Stimulated activated naive CD8-positive, alpha-beta T cell treated with anti-CD3 and anti-CD28 coated beads, Interleukin-15, Interleukin-2, amounts not matched to agents 100 U/mL and 50 U/mL, for 24 hours (primary cell): ENCODE data around the gene SLC25A33.
A peak's percentile ranks its signal among the peaks of the same experiment; 100 is the strongest.

Experiments used
- ATAC-seq: fragments of 150-1000 bp; cut with Tn5 transposase; one replicate; pipeline ENCODE4 v1.10.0; 2021
- DNase-seq: peaks from one replicate; pipeline ENCODE4 v3.0.0; 2021

SLC25A33 gene

DNA sequence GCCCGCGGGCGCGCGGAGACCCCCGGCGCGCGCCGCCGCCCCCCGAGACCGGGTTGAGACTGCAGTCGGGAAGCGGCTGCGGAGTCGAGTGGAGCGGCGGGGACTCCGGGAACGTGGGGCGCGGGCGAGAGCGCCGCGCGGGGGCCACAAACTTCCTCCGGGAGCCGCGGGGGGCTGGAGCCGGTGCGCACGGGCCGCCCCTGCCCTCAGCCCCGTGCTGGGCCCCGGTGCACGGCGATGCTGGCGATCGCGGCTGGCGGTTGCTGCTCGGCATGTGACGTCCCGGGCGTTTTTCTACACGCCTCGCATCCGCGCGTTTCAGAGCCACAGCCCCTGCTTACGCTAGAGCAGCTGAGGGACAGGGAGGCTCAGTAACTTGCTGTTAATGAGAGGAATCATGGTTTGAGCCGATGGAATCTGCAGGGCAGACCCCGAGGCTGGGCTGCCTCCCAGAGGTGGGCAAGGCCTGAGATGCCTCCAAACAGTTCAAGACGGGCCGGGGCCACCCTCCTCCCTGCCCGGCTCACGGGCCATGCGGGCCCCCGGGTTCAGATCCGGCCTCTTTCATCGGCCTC lies 50.0 kb downstream of the SLC25A33 start:
- peak; percentile 11 for ATAC-seq
- peak; percentile 58 for DNase-seq

- no peak for DNase-seq
- ATAC-seq = no peak
Observed at GRCh38 chr1:9589719-9590157, 50.5 kb downstream of the SLC25A33 start.

- no peak for DNase-seq
- no peak for ATAC-seq
Observed at GRCh38 chr1:9590201-9590600, 50.9 kb downstream of the SLC25A33 start.

DNA sequence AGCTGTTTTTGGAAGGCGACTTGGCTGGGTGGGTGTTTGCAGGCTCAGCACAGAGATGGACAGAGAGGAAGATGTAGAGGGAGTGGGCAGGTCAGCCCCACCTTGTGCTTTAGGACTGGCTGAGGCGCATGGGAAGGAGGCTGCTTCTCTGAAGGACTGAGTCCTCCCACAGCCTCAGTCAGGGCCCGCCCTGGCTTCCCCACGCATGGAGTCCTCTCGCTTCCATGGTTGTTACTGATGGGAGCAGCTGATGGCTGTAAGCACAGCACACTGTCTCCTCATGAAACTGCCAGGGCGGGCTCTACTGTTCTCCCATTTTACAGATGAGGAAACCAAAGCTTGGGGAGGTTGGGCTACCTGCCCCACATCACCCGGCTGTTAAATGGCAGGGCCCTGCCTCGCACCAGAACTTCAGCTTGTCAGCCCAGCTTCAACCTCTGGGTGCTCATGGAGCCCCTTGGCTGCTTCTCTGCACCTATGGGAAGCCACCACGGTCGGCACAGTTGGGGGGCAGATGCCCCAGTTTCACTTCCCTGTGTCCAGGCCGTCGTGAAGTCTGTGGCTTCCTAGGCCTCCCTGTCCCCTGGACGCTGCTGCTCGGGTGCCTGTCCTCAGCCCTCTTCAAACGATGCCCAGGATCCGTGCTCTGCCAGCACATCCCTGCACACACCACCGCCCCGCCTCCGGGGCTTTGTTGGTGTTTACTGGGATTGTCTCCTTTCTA lies 51.8 kb downstream of the SLC25A33 start:
- ATAC-seq (no peak), DNase-seq (no peak)

GRCh38 chr1:9591669-9592509 lies 52.6 kb downstream of the SLC25A33 start:
- DNase-seq (no peak), ATAC-seq (no peak)

DNA sequence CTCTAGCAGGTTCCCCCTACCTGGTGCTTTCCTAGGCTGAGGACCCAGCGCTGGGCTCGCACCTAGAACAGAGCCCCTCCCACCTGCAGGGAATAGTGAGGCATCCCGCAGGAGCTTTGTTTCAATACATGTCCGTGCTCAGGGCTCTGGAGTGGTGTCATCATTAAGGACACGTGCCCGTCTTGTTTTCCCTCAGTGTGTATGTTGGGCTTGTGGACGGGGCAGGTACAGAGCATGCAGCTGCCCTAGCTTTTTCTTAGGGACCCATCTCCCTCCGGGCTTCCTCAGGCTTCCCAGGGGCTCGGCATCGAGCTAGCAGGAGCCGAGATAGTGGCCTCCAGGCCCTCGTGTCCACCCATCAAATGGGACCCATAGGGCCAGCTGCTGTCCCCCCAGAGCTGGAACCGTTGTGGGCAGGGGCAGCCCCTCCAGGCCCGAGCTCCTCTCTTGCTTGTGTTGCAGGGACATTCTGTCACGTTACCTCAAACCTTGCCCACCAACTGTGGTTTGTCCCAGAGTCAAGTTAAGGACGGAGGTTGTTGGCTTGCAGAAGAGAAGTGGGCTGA lies 53.3 kb downstream of the SLC25A33 start:
- no peak for ATAC-seq
- no peak for DNase-seq

DNA sequence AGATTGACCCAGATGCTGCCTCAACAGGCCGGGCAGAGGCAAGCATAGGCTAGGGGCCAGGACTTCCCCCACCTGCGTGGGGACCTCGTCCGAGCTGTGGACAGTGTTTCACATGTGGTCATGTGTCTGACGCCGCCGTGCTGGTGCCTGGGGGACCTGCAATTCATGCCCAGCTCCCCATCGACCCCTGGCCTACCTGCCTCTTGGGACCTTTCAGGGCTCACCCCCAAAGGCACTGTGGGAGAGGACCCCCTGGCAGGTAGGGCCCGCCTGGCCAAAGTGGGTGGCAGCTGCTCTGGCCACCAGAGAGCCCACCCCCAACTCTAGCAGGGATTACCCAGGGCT lies 53.9 kb downstream of the SLC25A33 start:
- DNase-seq = no peak
- ATAC-seq = no peak

- peak; percentile 63 for DNase-seq
- peak; percentile 30 for ATAC-seq
Observed at GRCh38 chr1:9593492-9594465, 54.5 kb downstream of the SLC25A33 start.

DNA sequence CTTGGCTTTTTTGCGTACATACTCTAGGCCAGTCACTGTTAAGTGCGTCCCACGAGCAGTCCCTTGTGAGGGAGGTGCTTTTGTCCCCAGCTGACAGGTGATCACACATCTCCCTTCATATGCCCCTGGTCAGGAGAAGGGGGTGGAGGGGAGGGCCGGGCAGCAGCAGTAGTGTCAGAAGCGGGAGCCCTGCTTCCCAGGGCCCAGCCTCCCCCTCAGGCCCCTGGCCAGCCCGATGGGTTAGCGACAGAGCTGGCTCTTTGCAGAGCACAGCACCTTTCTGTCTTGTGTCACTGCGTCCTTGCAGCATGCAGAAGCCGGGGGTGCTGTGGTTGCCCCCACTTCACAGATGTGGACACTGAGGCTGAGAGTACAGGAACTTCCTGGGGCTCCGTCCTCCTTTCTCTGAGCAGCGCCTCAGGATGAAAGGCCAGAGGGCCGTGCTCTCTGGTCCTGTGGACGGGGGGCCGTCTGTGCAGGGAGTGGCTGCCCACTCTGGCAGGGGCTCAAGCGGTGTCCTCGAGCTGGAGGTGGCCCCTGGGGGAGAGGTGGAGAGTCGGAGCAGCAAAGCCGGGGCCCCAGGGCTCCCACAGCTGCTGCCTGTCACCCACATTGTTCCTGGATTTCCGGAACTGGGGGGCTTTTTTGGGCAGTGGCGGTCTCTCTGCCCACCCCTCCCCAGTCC lies 55.3 kb downstream of the SLC25A33 start:
- DNase-seq (no peak), ATAC-seq (no peak)

DNA sequence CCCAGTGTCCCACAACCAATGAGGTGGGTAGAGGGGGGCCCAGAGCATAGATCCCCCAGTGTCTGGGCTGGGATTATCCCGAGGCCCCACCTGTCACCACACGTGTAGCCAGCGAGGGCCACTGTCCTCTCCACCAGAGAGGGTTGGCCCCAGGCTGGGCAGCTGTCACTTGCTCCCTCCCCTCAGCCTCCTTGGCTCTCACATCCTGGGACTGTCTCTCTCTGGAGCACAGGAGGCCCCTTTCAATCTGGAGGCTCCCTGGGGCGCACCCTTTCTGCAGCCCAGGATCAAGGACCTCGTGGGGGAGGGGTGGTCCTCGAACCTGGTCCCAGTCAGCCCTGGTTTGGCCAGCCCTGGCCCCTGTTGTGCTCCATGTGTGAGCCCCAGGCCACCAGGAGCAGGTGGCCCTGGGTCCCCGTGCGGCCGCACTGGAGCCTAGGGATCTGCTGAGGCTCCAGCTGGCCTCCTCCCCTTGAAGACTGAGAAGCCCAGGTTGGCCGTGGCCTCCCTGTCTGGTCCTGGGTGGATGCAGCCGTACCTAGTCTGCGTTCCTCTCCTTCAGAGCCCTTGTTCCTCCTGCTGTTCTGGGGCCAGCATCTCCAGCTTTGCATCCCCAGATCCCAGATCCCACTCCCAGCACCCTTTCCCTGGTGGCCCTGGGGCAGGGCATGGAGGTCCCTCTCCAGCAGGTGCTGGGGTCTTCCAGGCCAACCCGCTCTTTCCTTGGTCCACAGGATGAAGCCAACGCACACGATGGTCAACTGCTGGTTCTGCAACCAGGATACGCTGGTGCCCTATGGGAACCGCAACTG lies 56.1 kb downstream of the SLC25A33 start:
- no peak for ATAC-seq
- no peak for DNase-seq

GRCh38 chr1:9595968-9596340 lies 56.7 kb downstream of the SLC25A33 start:
- no peak for DNase-seq
- no peak for ATAC-seq

DNA sequence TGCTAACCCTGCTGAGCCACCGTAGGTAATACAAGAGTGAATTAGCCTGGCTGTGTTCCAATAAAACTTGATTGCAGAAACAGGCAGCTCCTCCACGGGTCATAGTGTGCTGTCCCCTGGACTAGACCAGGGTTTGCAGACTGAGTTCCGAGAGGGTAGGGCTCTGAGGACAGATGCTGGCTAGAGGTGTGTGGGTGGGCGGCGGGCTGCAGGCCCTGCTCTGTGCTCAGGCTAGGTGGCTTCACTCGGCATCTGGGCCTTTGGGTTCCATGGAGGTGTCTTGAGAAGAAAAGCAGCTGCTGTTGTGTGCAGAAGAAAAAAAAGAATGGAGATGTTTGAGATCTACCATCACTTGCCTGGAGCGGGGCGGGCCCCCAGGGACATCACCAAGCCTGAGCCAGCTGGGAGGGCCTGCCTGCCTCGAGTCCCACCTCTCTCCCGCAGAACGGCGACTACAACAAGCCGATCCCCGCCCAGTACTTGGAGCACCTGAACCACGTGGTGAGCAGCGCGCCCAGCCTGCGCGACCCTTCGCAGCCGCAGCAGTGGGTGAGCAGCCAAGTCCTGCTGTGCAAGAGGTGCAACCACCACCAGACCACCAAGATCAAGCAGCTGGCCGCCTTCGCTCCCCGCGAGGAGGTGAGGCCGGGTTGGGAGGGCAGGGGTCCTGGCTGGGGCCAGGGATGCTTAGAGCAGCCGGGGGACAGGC lies 57.3 kb downstream of the SLC25A33 start:
- DNase-seq (no peak), ATAC-seq (no peak)

GRCh38 chr1:9597361-9598315 lies 58.4 kb downstream of the SLC25A33 start:
- no peak for ATAC-seq

GRCh38 chr1:9598316-9598700 lies 59.0 kb downstream of the SLC25A33 start:
- no peak for ATAC-seq
- no peak for DNase-seq

More at GRCh38 chr1:9597361-9598315, 58.4 kb downstream of the SLC25A33 start:
- no peak for DNase-seq

- DNase-seq (no peak), ATAC-seq (no peak)
Observed at GRCh38 chr1:9599741-9600140, 60.5 kb downstream of the SLC25A33 start.

- ATAC-seq (no peak), DNase-seq (no peak)
Observed at GRCh38 chr1:9600861-9601834, 61.9 kb downstream of the SLC25A33 start.
